ENCODE measurements around the gene AGXT2.

The AGXT2 gene

GRCh38 chr5:35047785-35048404 is at the start of gene AGXT2:
Gene AGXT2 (minus strand): TSS chr5:35047949. CDS start chr5:35047892, 57 bp downstream.
- DNase-seq, result no peak

GRCh38 chr5:35096932-35097331 is 49.2 kb upstream of the AGXT2 start:
- DNase-seq, result no peak

- no peak for DNase-seq
Measured at GRCh38 chr5:35096216-35096615, 48.5 kb upstream of the AGXT2 start.

- no peak for DNase-seq
Measured at GRCh38 chr5:35095366-35095765, 47.6 kb upstream of the AGXT2 start.

GRCh38 chr5:35094948-35095347 is 47.2 kb upstream of the AGXT2 start:
- DNase-seq, result no peak

GRCh38 chr5:35092703-35093102 is 45.0 kb upstream of the AGXT2 start:
- no peak for DNase-seq

GRCh38 chr5:35091704-35092103 is 44.0 kb upstream of the AGXT2 start:
- DNase-seq, result no peak

GRCh38 chr5:35089334-35090314 is 41.9 kb upstream of the AGXT2 start:
- DNase-seq, result peak; percentile 75

GRCh38 chr5:35087991-35088390 is 40.2 kb upstream of the AGXT2 start:
- no peak for DNase-seq

- no peak for DNase-seq
Measured at GRCh38 chr5:35083150-35083549, 35.4 kb upstream of the AGXT2 start.

- DNase-seq, result no peak
Measured at GRCh38 chr5:35082530-35082929, 34.8 kb upstream of the AGXT2 start.

- no peak for DNase-seq
Measured at GRCh38 chr5:35081134-35081533, 33.4 kb upstream of the AGXT2 start.

GRCh38 chr5:35073160-35073559 is 25.4 kb upstream of the AGXT2 start:
- DNase-seq, result no peak

- DNase-seq, result no peak
Measured at GRCh38 chr5:35069188-35069587, 21.4 kb upstream of the AGXT2 start.

- no peak for DNase-seq
Measured at GRCh38 chr5:35067985-35068384, 20.2 kb upstream of the AGXT2 start.

GRCh38 chr5:35066260-35066795 is 18.6 kb upstream of the AGXT2 start:
- peak; percentile 14 for DNase-seq

GRCh38 chr5:35063414-35063813 is 15.7 kb upstream of the AGXT2 start:
- no peak for DNase-seq

GRCh38 chr5:35061211-35061770 is 13.5 kb upstream of the AGXT2 start:
- DNase-seq, result no peak

GRCh38 chr5:35060236-35060635 is 12.5 kb upstream of the AGXT2 start:
- DNase-seq, result no peak

- DNase-seq, result no peak
Measured at GRCh38 chr5:35059251-35059650, 11.5 kb upstream of the AGXT2 start.

GRCh38 chr5:35058374-35058788 is 10.6 kb upstream of the AGXT2 start:
- no peak for DNase-seq

GRCh38 chr5:35056686-35057085 is 8.9 kb upstream of the AGXT2 start:
- DNase-seq, result no peak

GRCh38 chr5:35052838-35053237 is 5.1 kb upstream of the AGXT2 start:
- no peak for DNase-seq

All from OCI-M1 (cell line).